Epithelial cell of proximal tubule (primary cell): ENCODE data around the gene SENP6. TPM values are rescaled to one million over a fixed set of nuclear protein-coding genes. Genes with fewer than 3 reads are reported as not detected.
"Not testable (repeated sequence)": the region's sequence is repeated elsewhere in the genome, so short reads cannot be mapped to it uniquely, and the experiment has no call there.

ENCODE experiments used
- DNase-seq: peaks from one replicate; pipeline ENCODE4 v3.0.0-alpha.2; 2011; ENCODE audit warnings: low read depth
- H3K4me3 ChIP-seq: 2 replicates; pipeline ENCODE4 v1.5.1; 2011; ENCODE audit warnings: low read depth, mild to moderate bottlenecking, low read length
- CTCF ChIP-seq: conservative IDR thresholded peaks from 2 replicates; pipeline ENCODE4 v1.5.1; 2012; ENCODE audit warnings: low read depth, mild to moderate bottlenecking, low read length
- total RNA-seq: library from RNA; depleted of rRNA; stranded (reverse); fragments of >200 nt; gene quantifications from 2 replicates; pipeline ENCODE4 v1.2.3, GENCODE V29; 2015

SENP6 gene
- 38.0 and 45.6 TPM in 2 replicates for total RNA-seq

- no peak for DNase-seq
- TF ChIP-seq CTCF, result no peak
- peak within 1 kb of the TSS; percentile 86 for H3K4me3 ChIP-seq
These were observed at the start of gene SENP6 for GRCh38 chr6:75601304-75602245. Gene SENP6 (plus strand): TSS chr6:75601880. CDS start chr6:75602525, 645 bp downstream.

GRCh38 chr6:75556240-75556639 is 45.4 kb upstream of the SENP6 start:
- TF ChIP-seq CTCF, result no peak
- no peak overlapping the region for H3K4me3 ChIP-seq
- DNase-seq, result no peak

GRCh38 chr6:75557068-75557467 is 44.6 kb upstream of the SENP6 start:
- no peak for DNase-seq
- H3K4me3 ChIP-seq, result no peak overlapping the region
- TF ChIP-seq CTCF, result no peak

GRCh38 chr6:75563032-75563431 is 38.6 kb upstream of the SENP6 start:
- no peak overlapping the region for H3K4me3 ChIP-seq
- DNase-seq, result peak; percentile 7
- TF ChIP-seq CTCF, result peak; percentile 66

GRCh38 chr6:75566137-75566767 is 35.4 kb upstream of the SENP6 start:
- TF ChIP-seq CTCF, result no peak
- H3K4me3 ChIP-seq, result no peak overlapping the region
- no peak for DNase-seq

- no peak for TF ChIP-seq CTCF
- H3K4me3 ChIP-seq, result no peak overlapping the region
- no peak for DNase-seq
These were observed 33.6 kb upstream of the SENP6 start for GRCh38 chr6:75568100-75568499.

- DNase-seq, result no peak
- no peak for TF ChIP-seq CTCF
- H3K4me3 ChIP-seq, result no peak overlapping the region
These were observed 32.7 kb upstream of the SENP6 start for GRCh38 chr6:75568965-75569364.

GRCh38 chr6:75570671-75571070 is 31.0 kb upstream of the SENP6 start:
- DNase-seq, H3K4me3 ChIP-seq: not testable (repeated sequence)
